Measurements from ENCODE around the gene INSYN2A. TPM values are rescaled to one million over a fixed set of nuclear protein-coding genes. Genes with fewer than 3 reads are reported as not detected.

The INSYN2A gene
- total RNA-seq, 2 donors from 2014 or later = not detected

- intact Hi-C loops (cut with DNase I) = no loop called here
- no peak for ATAC-seq
- Histone ChIP-seq H3K4me1 (peaks cover 16% of the 10 kb centered on the region), H3K36me3 (replicated peaks in 1 of 2; ENCODE audit: insufficient read depth in 1 of 2, low read depth in 2 of 2) (no peaks in the 10 kb centered on the region), H3K4me3 (no peak overlapping the region), H3K27ac (no peak overlapping the region), H3K27me3 (no peaks in the 10 kb centered on the region), H3K9me3 (no peaks in the 10 kb centered on the region)
- DNase-seq = no peak
- WGBS, 2 donors = 90 to 95% methylated on average over 4 to 5 of the region's 5 CpGs
- no peak for TF ChIP-seq POLR2A (IDR thresholded peaks at IDR 0.05)
- no peak for TF ChIP-seq CTCF (IDR thresholded peaks at IDR 0.05)
These were observed 702 bp upstream of the INSYN2A start for GRCh38 chr10:127197154-127197432.

- intact Hi-C loops (cut with DNase I) = no loop called here
- ATAC-seq (peak; percentile 15), DNase-seq (no peak)
- 1% methylated on average over 90 of the region's 91 CpGs; no CpG with 5 or more reads in 1 of the 2 donors for WGBS, 2 donors
- Histone ChIP-seq H3K9me3 (no peaks in the 10 kb centered on the region), H3K4me1 (peaks cover 16% of the 10 kb centered on the region), H3K36me3 (replicated peaks in 1 of 2; ENCODE audit: insufficient read depth in 1 of 2, low read depth in 2 of 2) (no peaks in the 10 kb centered on the region), H3K4me3 (no peak overlapping the region), H3K27me3 (no peaks in the 10 kb centered on the region), H3K27ac (no peak overlapping the region)
- TF ChIP-seq CTCF (IDR thresholded peaks at IDR 0.05) (no peak), POLR2A (IDR thresholded peaks at IDR 0.05) (no peak)
These were observed 665 bp downstream of the INSYN2A start for GRCh38 chr10:127195571-127196281.

- no peak for TF ChIP-seq POLR2A (IDR thresholded peaks at IDR 0.05)
- Histone ChIP-seq H3K36me3 (replicated peaks in 1 of 2; ENCODE audit: insufficient read depth in 1 of 2, low read depth in 2 of 2) (no peaks in the 10 kb centered on the region), H3K9me3 (no peaks in the 10 kb centered on the region), H3K27ac (no peak overlapping the region), H3K4me1 (peaks cover 16% of the 10 kb centered on the region), H3K4me3 (no peak overlapping the region), H3K27me3 (no peaks in the 10 kb centered on the region)
- ATAC-seq = no peak
- DNase-seq = no peak
- intact Hi-C loops (cut with DNase I) = no loop called here
- WGBS, 2 donors = 0 to 1% methylated on average over 16 to 28 of the region's 28 CpGs
These were observed 1.3 kb downstream of the INSYN2A start for GRCh38 chr10:127195041-127195506.

GRCh38 chr10:127194599-127194998 lies 1.8 kb downstream of the INSYN2A start:
- ATAC-seq (no peak), DNase-seq (no peak)
- H3K27ac ChIP-seq = no peak overlapping the region
- intact Hi-C loops (cut with DNase I) = no loop called here
- H3K36me3 ChIP-seq (replicated peaks in 1 of 2; ENCODE audit: insufficient read depth in 1 of 2, low read depth in 2 of 2) = no peaks in the 10 kb centered on the region
- no peak overlapping the region for H3K4me3 ChIP-seq
- H3K27me3 ChIP-seq = no peaks in the 10 kb centered on the region
- no peaks in the 10 kb centered on the region for H3K9me3 ChIP-seq
- peaks cover 16% of the 10 kb centered on the region for H3K4me1 ChIP-seq
- WGBS, 2 donors = 30 to 47% methylated on average over 16 of the region's 16 CpGs
- TF ChIP-seq POLR2A (IDR thresholded peaks at IDR 0.05) = no peak
- TF ChIP-seq CTCF (IDR thresholded peaks at IDR 0.05) = no peak

GRCh38 chr10:127194111-127194510 lies 2.3 kb downstream of the INSYN2A start:
- DNase-seq = no peak
- Histone ChIP-seq H3K4me1 (peaks cover 16% of the 10 kb centered on the region), H3K4me3 (no peak overlapping the region), H3K27me3 (no peaks in the 10 kb centered on the region), H3K27ac (no peak overlapping the region), H3K36me3 (replicated peaks in 1 of 2; ENCODE audit: insufficient read depth in 1 of 2, low read depth in 2 of 2) (no peaks in the 10 kb centered on the region), H3K9me3 (no peaks in the 10 kb centered on the region)
- intact Hi-C loops (cut with DNase I) = no loop called here
- no peak for ATAC-seq
- TF ChIP-seq CTCF (IDR thresholded peaks at IDR 0.05) (no peak), POLR2A (IDR thresholded peaks at IDR 0.05) (no peak)
- 47 to 50% methylated on average over 2 of the region's 2 CpGs for WGBS, 2 donors

Data from body of pancreas (tissue), 4 donors.